ENCODE measurements around the gene SMARCB1. TPM values are rescaled to one million over a fixed set of nuclear protein-coding genes. Genes with fewer than 3 reads are reported as not detected.
A peak's percentile ranks its signal among the peaks of the same experiment; 100 is the strongest.

Gene SMARCB1
- polyA plus RNA-seq, 1 of the 3 experiments (the other 2 are of a cell fraction): 215 TPM

DNA sequence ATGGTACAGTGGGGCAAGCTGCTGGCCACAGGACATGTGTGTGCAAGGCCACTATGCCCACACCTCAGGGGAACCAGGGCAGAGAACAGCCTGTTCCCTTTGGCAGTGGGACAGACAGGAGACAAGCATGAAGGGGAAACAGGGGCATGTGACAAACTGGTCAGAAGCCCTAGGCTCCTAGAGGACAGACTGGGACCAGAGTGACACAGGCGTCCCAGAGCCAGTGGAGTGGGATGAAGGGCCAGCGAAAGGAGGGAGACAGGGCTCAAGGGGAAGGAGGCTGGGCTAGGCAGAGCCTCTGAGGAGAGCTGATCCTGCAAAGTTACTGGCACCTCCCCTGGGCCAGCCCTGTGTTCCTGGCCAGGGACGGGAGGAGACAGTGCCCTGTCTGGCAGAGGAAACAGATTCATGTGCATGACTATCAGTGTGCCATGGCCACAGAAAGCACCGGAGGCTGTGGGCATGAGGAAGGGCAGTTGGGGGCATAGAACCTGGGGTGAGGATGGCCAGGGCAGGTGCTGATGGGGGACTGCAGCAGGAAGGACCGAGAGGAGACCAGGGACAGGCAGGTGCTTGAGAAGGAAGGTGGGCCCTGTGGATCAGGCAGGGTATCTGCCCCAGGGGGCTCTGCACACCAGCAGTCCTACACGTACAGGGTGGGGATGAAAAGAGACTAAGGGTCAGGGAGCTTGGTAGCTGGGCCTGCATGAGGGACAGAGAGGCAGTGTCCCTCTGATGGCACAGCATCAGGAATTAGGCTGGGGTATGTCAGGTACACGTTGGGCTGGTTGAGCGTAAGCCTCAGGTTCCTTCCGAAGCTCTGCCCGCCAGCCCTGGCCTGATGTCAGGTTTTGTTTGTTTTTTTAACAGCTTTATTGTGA, 42.3 kb downstream of the SMARCB1 start (continued):
- TF ChIP-seq SMC3 (IDR thresholded peaks at IDR 0.05; ENCODE audit: low read depth, low read length) (no peak), CHD2 (IDR thresholded peaks at IDR 0.05; ENCODE audit: low read length, partially characterized antibody) (no peak), MEF2A (IDR thresholded peaks at IDR 0.05; ENCODE audit: borderline replicate concordance, low read depth) (no peak)
- TF ChIP-seq, protein P1, sequence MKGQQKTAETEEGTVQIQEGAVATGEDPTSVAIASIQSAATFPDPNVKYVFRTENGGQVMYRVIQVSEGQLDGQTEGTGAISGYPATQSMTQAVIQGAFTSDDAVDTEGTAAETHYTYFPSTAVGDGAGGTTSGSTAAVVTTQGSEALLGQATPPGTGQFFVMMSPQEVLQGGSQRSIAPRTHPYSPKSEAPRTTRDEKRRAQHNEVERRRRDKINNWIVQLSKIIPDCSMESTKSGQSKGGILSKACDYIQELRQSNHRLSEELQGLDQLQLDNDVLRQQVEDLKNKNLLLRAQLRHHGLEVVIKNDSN (IDR thresholded peaks at IDR 0.05; ENCODE audit: borderline replicate concordance, low read depth): no peak

DNA sequence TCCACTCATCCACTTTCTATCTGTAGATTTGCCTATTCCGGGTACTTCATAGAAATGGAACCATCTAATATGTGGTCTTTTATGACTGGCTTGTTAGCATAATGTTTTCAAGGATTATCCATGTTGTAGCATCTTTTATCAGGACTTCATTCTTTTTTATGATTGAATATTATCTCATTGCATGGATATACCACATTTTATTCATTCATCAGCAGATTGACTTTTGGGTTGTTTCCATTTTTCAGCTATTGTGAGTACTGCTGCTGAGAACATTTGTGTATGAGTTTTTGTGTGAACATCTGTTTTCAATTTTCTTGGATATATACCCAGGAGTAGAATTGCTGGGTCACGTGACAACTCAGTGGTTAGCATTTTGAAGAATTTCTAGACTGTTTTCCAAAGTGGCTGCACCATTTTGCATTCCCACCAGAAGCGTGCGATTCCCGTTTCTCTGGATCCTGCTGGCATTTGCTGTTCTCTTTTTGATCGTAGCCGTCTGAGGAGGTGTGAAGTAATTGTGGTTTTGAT, 43.1 kb downstream of the SMARCB1 start:
- Histone ChIP-seq H4K20me1 (ENCODE audit: insufficient read depth) (no peaks in the 10 kb centered on the region; the same call in 1 of the 2 replicates), H3K27me3 (ENCODE audit: insufficient read depth) (no peaks in the 10 kb centered on the region), H3F3A (replicated peaks; ENCODE audit: insufficient read depth) (peaks cover 17% of the 10 kb centered on the region), H3K4me3 (ENCODE audit: low read depth in 2 of 2, low read length in 1 of 2) (no peak overlapping the region), H3K79me2 (ENCODE audit: insufficient read depth) (peaks cover 21% of the 10 kb centered on the region), H3K36me3 (replicated peaks in 1 of 2; ENCODE audit: control insufficient read depth in 1 of 2, insufficient read depth in 2 of 2, low read length in 1 of 2) (peaks cover 22 to 49% of the 10 kb centered on the region in 2 experiments), H3K9ac (no peak overlapping the region), H3K9me2 (no peaks in the 10 kb centered on the region), H2AFZ (ENCODE audit: low read depth) (no peak overlapping the region), H3K27ac (ENCODE audit: low read depth in 2 of 2, low read length in 1 of 2) (peak overlapping the region; percentile 54 to 80; a peak in 3 of 4 replicates), H3K9me3 (no peaks in the 10 kb centered on the region), H3K4me2 (no peak overlapping the region; the same call in 1 of the 2 replicates), H3K4me1 (ENCODE audit: control insufficient read depth in 1 of 2, insufficient read depth in 2 of 2, low read depth in 1 of 2, low read length in 1 of 2) (peaks cover 0 to 82% of the 10 kb centered on the region in 2 experiments; a peak in 2 of 4 replicates)
- WGBS (ENCODE audit: low lambda C conversion rate): 76% methylated on average over 7 of the region's 7 CpGs
- POLR2A ChIA-PET: interaction anchor here (2.0 kb wide), 1 partner anchor 16 kb away, joined by 8 read pairs; no protein-coding TSS in a partner anchor
- CTCF ChIA-PET: interaction anchor here (0.6 to 1.1 kb wide), 3 partner anchors 20 to 173 kb away, joined by 3 to 4 read pairs (median 4); partner anchors contain the start of gene SLC2A11
- DNase-seq: peak; percentile 35
- TF ChIP-seq TCF12 (IDR thresholded peaks at IDR 0.05): peak; percentile 93
- TF ChIP-seq, protein P2, sequence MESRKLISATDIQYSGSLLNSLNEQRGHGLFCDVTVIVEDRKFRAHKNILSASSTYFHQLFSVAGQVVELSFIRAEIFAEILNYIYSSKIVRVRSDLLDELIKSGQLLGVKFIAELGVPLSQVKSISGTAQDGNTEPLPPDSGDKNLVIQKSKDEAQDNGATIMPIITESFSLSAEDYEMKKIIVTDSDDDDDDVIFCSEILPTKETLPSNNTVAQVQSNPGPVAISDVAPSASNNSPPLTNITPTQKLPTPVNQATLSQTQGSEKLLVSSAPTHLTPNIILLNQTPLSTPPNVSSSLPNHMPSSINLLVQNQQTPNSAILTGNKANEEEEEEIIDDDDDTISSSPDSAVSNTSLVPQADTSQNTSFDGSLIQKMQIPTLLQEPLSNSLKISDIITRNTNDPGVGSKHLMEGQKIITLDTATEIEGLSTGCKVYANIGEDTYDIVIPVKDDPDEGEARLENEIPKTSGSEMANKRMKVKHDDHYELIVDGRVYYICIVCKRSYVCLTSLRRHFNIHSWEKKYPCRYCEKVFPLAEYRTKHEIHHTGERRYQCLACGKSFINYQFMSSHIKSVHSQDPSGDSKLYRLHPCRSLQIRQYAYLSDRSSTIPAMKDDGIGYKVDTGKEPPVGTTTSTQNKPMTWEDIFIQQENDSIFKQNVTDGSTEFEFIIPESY (IDR thresholded peaks at IDR 0.05; ENCODE audit: borderline replicate concordance, low read depth): no peak
- TF ChIP-seq RXRA (IDR thresholded peaks at IDR 0.05; ENCODE audit: borderline replicate concordance, low read depth): no peak
- TF ChIP-seq, protein P3, sequence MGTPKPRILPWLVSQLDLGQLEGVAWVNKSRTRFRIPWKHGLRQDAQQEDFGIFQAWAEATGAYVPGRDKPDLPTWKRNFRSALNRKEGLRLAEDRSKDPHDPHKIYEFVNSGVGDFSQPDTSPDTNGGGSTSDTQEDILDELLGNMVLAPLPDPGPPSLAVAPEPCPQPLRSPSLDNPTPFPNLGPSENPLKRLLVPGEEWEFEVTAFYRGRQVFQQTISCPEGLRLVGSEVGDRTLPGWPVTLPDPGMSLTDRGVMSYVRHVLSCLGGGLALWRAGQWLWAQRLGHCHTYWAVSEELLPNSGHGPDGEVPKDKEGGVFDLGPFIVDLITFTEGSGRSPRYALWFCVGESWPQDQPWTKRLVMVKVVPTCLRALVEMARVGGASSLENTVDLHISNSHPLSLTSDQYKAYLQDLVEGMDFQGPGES (IDR thresholded peaks at IDR 0.05; ENCODE audit: low read depth, low read length): no peak
- TF ChIP-seq, protein P1 (IDR thresholded peaks at IDR 0.05; ENCODE audit: borderline replicate concordance, low read depth): peak; percentile 89
- no peak for TF ChIP-seq TEAD4 (IDR thresholded peaks at IDR 0.05; ENCODE audit: borderline replicate concordance, insufficient read depth)
- no peak for TF ChIP-seq SIN3A (IDR thresholded peaks at IDR 0.05; ENCODE audit: borderline replicate concordance, low read depth, low read length)
- TF ChIP-seq, protein P4, sequence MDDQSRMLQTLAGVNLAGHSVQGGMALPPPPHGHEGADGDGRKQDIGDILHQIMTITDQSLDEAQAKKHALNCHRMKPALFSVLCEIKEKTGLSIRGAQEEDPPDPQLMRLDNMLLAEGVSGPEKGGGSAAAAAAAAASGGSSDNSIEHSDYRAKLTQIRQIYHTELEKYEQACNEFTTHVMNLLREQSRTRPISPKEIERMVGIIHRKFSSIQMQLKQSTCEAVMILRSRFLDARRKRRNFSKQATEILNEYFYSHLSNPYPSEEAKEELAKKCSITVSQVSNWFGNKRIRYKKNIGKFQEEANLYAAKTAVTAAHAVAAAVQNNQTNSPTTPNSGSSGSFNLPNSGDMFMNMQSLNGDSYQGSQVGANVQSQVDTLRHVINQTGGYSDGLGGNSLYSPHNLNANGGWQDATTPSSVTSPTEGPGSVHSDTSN (IDR thresholded peaks at IDR 0.05): no peak
- no peak for TF ChIP-seq GABPA (IDR thresholded peaks at IDR 0.05; ENCODE audit: low read depth)
- no peak for TF ChIP-seq CHD2 (IDR thresholded peaks at IDR 0.05; ENCODE audit: low read length, partially characterized antibody)
- no peak for TF ChIP-seq SMC3 (IDR thresholded peaks at IDR 0.05; ENCODE audit: low read depth, low read length)
- TF ChIP-seq NFIC (IDR thresholded peaks at IDR 0.05; ENCODE audit: borderline replicate concordance): no peak
- no peak for TF ChIP-seq MEF2A (IDR thresholded peaks at IDR 0.05; ENCODE audit: borderline replicate concordance, low read depth)
- TF ChIP-seq, protein P5, sequence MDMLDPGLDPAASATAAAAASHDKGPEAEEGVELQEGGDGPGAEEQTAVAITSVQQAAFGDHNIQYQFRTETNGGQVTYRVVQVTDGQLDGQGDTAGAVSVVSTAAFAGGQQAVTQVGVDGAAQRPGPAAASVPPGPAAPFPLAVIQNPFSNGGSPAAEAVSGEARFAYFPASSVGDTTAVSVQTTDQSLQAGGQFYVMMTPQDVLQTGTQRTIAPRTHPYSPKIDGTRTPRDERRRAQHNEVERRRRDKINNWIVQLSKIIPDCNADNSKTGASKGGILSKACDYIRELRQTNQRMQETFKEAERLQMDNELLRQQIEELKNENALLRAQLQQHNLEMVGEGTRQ (IDR thresholded peaks at IDR 0.05; ENCODE audit: borderline replicate concordance, low read depth, low read length): 0 out of 2 replicates have a peak, but pooled peaks have one; percentile 54
- no peak for TF ChIP-seq RFX5 (IDR thresholded peaks at IDR 0.05; ENCODE audit: low read length)
- no peak for TF ChIP-seq EZH2phosphoT487 (IDR thresholded peaks at IDR 0.05; ENCODE audit: borderline replicate concordance, low read depth)
- TF ChIP-seq FOXJ3 (CRISPR knock-in tag; IDR thresholded peaks at IDR 0.05): no peak
- no peak for TF ChIP-seq JUND (IDR thresholded peaks at IDR 0.05)
- TF ChIP-seq MXI1 (IDR thresholded peaks at IDR 0.05; ENCODE audit: low read depth, low read length): no peak
- TF ChIP-seq RAD21 (IDR thresholded peaks at IDR 0.05; ENCODE audit: low read length): no peak
- TF ChIP-seq RCOR1 (IDR thresholded peaks at IDR 0.05; ENCODE audit: low read length): no peak
- no peak for TF ChIP-seq NRF1 (IDR thresholded peaks at IDR 0.05; ENCODE audit: low read depth, low read length)

Measured in SK-N-SH (cell line).